HG03342 (cell line): Measurements from ENCODE around the gene PKD1.

Source experiments
- ATAC-seq: cut with Tn5 transposase; IDR thresholded peaks from one replicate; pipeline ENCODE4 v1.9.1; 2021; ENCODE audit warnings: mild to moderate bottlenecking, moderate library complexity; ENCODE audit not compliant: unreplicated experiment

PKD1 gene

GRCh38 chr16:2090777-2091546 is 44.7 kb downstream of the PKD1 start:
- no peak for ATAC-seq

- no peak for ATAC-seq
Observed at GRCh38 chr16:2090481-2090776, 45.3 kb downstream of the PKD1 start.

- ATAC-seq, result no peak
Observed at GRCh38 chr16:2089706-2090480, 45.8 kb downstream of the PKD1 start.

GRCh38 chr16:2088759-2089358 is 46.8 kb downstream of the PKD1 start:
- no peak for ATAC-seq

GRCh38 chr16:2087748-2088631 is 47.7 kb downstream of the PKD1 start:
- no peak for ATAC-seq

- no peak for ATAC-seq
Observed at GRCh38 chr16:2086812-2087747, 48.6 kb downstream of the PKD1 start.

- ATAC-seq, result no peak
Observed at GRCh38 chr16:2086106-2086742, 49.5 kb downstream of the PKD1 start.

- ATAC-seq, result no peak
Observed at GRCh38 chr16:2085669-2086068, 50.0 kb downstream of the PKD1 start.

GRCh38 chr16:2084895-2085625 is 50.6 kb downstream of the PKD1 start:
- ATAC-seq, result no peak

- no peak for ATAC-seq
Observed at GRCh38 chr16:2083876-2084780, 51.6 kb downstream of the PKD1 start.

- ATAC-seq, result no peak
Observed at GRCh38 chr16:2083409-2083808, 52.3 kb downstream of the PKD1 start.

- no peak for ATAC-seq
Observed at GRCh38 chr16:2082983-2083364, 52.7 kb downstream of the PKD1 start.

- no peak for ATAC-seq
Observed at GRCh38 chr16:2082171-2082982, 53.3 kb downstream of the PKD1 start.

- no peak for ATAC-seq
Observed at GRCh38 chr16:2081201-2082084, 54.3 kb downstream of the PKD1 start.

GRCh38 chr16:2079991-2080390 is 55.7 kb downstream of the PKD1 start:
- no peak for ATAC-seq

GRCh38 chr16:2079311-2079800 is 56.3 kb downstream of the PKD1 start:
- ATAC-seq, result no peak
